ENCODE data around the gene CELSR1.

CELSR1 gene

GRCh38 chr22:46448333-46448732, 89.1 kb downstream of the CELSR1 start:
- TF ChIP-seq CTCF (IDR thresholded peaks at IDR 0.05; ENCODE audit: low read depth, low read length): no peak
- H3K9me3 ChIP-seq: no peaks in the 10 kb centered on the region
- no peaks in the 10 kb centered on the region for H3K27me3 ChIP-seq
- peaks cover 8% of the 10 kb centered on the region; the same call in 1 of the 2 replicates for H3K4me1 ChIP-seq
- H3K36me3 ChIP-seq: no peaks in the 10 kb centered on the region
- no peak overlapping the region for H3K4me3 ChIP-seq (ENCODE audit: low read depth, low read length)
- no peak for DNase-seq

DNA sequence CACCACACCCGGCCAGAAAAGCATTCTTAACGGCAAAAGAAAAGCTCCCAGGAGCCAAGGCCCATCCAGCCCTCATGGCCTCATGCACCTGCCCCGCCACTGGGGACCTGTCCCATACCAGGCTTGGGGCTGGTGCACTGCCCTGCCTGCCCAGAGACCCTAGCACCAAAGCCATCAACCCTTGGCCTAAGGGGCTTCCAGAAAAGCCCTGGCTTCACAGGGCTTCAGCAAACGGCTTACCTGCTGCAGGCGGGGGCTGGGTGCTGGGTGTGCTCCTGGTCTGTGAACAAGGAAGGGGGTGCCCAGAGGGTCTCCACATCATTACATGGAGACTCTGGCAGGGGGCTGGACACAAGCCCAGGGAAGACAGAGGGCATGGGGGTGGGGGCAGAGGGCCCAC, 89.5 kb downstream of the CELSR1 start:
- no peaks in the 10 kb centered on the region for H3K9me3 ChIP-seq
- DNase-seq: no peak

GRCh38 chr22:46446799-46447198, 90.6 kb downstream of the CELSR1 start:
- H3K9me3 ChIP-seq: no peaks in the 10 kb centered on the region
- H3K27me3 ChIP-seq: no peaks in the 10 kb centered on the region
- H3K36me3 ChIP-seq: no peaks in the 10 kb centered on the region
- no peak overlapping the region for H3K4me3 ChIP-seq (ENCODE audit: low read depth, low read length)
- peak; percentile 59 for DNase-seq
- peaks cover 8% of the 10 kb centered on the region; the same call in 1 of the 2 replicates for H3K4me1 ChIP-seq
- TF ChIP-seq CTCF (IDR thresholded peaks at IDR 0.05; ENCODE audit: low read depth, low read length): no peak

More for the DNA sequence above, 89.5 kb downstream of the CELSR1 start:
- Histone ChIP-seq H3K27me3 (no peaks in the 10 kb centered on the region), H3K4me3 (ENCODE audit: low read depth, low read length) (no peak overlapping the region), H3K4me1 (peaks cover 8% of the 10 kb centered on the region; the same call in 1 of the 2 replicates), H3K36me3 (no peaks in the 10 kb centered on the region)
- TF ChIP-seq CTCF (IDR thresholded peaks at IDR 0.05; ENCODE audit: low read depth, low read length): no peak

DNA sequence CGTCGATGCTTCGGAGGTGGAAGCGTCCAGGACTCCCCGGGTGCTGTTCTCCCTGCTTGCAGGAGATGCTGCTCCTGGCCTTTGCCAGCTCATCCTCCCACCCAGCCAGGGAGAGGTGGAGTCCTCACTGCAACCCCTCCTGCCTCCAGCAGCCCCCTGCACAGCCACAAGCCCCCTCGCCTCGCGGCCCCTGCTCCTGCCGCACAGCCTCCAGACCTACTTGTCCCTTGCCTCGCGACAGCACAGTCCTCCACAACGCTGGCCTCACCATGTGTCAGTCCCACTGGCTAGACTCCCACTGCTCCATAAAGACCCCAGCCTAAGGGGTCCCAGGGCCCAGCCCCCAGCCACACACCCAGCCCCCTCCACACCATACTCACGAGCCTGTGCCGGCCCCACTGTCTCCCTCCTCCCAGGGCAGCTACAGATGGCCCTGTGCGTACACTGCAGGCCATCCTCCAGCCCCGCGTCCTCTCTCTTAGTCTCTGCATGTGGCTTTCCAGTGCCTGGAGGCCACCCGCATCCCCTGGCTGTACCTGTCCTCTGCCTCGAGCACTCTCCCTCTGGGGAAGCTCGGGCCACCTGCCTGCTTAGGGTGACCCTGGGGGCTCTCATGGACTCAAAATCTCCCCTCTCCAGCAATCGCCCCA, 91.5 kb downstream of the CELSR1 start:
- Histone ChIP-seq H3K4me1 (peaks cover 8% of the 10 kb centered on the region; the same call in 1 of the 2 replicates), H3K4me3 (ENCODE audit: low read depth, low read length) (no peak overlapping the region), H3K9me3 (no peaks in the 10 kb centered on the region), H3K27me3 (no peaks in the 10 kb centered on the region), H3K36me3 (no peaks in the 10 kb centered on the region)
- DNase-seq: no peak
- TF ChIP-seq CTCF (IDR thresholded peaks at IDR 0.05; ENCODE audit: low read depth, low read length): no peak

- no peak overlapping the region for H3K4me3 ChIP-seq (ENCODE audit: low read depth, low read length)
- TF ChIP-seq CTCF (IDR thresholded peaks at IDR 0.05; ENCODE audit: low read depth, low read length): peak; percentile 26; the same call in 1 of the 2 replicates
- no peaks in the 10 kb centered on the region for H3K9me3 ChIP-seq
- H3K4me1 ChIP-seq: peaks cover 8% of the 10 kb centered on the region; the same call in 1 of the 2 replicates
- no peaks in the 10 kb centered on the region for H3K36me3 ChIP-seq
- no peak for DNase-seq
- H3K27me3 ChIP-seq: no peaks in the 10 kb centered on the region
Observed at GRCh38 chr22:46444390-46444854, 93.0 kb downstream of the CELSR1 start.

DNA sequence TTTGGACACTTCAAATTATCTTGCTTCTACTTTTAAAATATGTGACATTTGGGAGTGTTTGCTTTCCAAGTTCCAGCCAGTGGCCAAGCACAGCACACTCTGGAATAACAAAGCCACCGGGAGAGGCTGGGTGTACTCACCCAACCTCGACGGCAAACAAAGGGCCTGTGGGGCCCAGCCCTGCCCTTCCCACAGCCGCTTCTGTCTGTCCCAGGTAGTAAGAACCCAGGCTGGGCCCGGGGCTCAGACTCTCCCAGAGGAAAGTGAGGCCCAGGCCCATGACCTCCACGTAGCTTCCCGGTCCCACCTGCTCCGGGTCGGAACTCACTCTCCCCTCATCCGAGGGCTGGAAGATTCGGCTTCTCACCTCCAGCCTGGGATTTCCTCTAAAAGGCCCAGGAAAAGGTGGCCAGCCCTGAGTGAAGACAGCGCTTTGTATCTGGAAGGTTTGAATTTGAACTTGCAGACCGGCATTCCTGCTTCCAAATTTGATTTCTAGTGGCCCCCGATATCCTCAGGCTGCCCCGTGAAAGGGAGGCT, 93.5 kb downstream of the CELSR1 start:
- no peak overlapping the region for H3K4me3 ChIP-seq (ENCODE audit: low read depth, low read length)
- no peaks in the 10 kb centered on the region for H3K36me3 ChIP-seq
- H3K9me3 ChIP-seq: no peaks in the 10 kb centered on the region
- TF ChIP-seq CTCF (IDR thresholded peaks at IDR 0.05; ENCODE audit: low read depth, low read length): no peak
- H3K4me1 ChIP-seq: peaks cover 8% of the 10 kb centered on the region; the same call in 1 of the 2 replicates
- no peaks in the 10 kb centered on the region for H3K27me3 ChIP-seq
- no peak for DNase-seq
